Osteoblast (primary cell): Measurements from ENCODE around the gene DSG3. TPM values are rescaled to one million over a fixed set of nuclear protein-coding genes. Genes with fewer than 3 reads are reported as not detected.
A peak's percentile ranks its signal among the peaks of the same experiment; 100 is the strongest.

ENCODE experiments used
- DNase-seq: peaks from one replicate; pipeline ENCODE4 v3.0.0; 2011; ENCODE audit warnings: low spot score, mixed read lengths; ENCODE audit not compliant: insufficient read length; ENCODE audit errors: missing footprints
- H2AFZ ChIP-seq: 2 replicates; pipeline ENCODE4 v1.6.0; 2011; ENCODE audit warnings: mild to moderate bottlenecking, low read length
- H3K27ac ChIP-seq: 2 replicates; pipeline ENCODE4 v1.5.1; 2011; ENCODE audit warnings: mild to moderate bottlenecking, low read depth, low read length, moderate library complexity
- H3K27me3 ChIP-seq: 2 replicates; pipeline ENCODE4 v1.6.0; 2012; ENCODE audit warnings: mild to moderate bottlenecking, control low read depth, inconsistent platforms, low read length, moderate library complexity; ENCODE audit not compliant: insufficient read depth
- H3K36me3 ChIP-seq: 2 replicates; pipeline ENCODE4 v1.5.1; 2011; ENCODE audit warnings: mild to moderate bottlenecking, low read length, control low read depth, moderate library complexity; ENCODE audit not compliant: insufficient read depth
- H3K4me1 ChIP-seq: 2 replicates; pipeline ENCODE4 v1.5.1; 2011; ENCODE audit warnings: mild to moderate bottlenecking, low read length, control low read depth, moderate library complexity; ENCODE audit not compliant: insufficient read depth
- H3K4me2 ChIP-seq: 2 replicates; pipeline ENCODE4 v1.6.0; 2011; ENCODE audit warnings: mild to moderate bottlenecking, low read length; ENCODE audit not compliant: insufficient read depth
- H3K4me3 ChIP-seq: fragments of 200-600 bp; sonication (generic); 3 replicates; pipeline ENCODE4 v1.5.1; 2012; ENCODE audit warnings: mild to moderate bottlenecking, low read length, inconsistent platforms; ENCODE audit not compliant: insufficient read depth
- H3K79me2 ChIP-seq: 2 replicates; pipeline ENCODE4 v1.6.0; 2012; ENCODE audit warnings: mild to moderate bottlenecking, low read length, control low read depth, inconsistent platforms; ENCODE audit not compliant: insufficient read depth
- H3K9me3 ChIP-seq: 2 replicates; pipeline ENCODE4 v1.5.1; 2011; ENCODE audit warnings: low read depth, low read length, control low read depth
- H4K20me1 ChIP-seq: 2 replicates; pipeline ENCODE4 v1.6.0; 2012; ENCODE audit warnings: mild to moderate bottlenecking, low read length, control low read depth; ENCODE audit not compliant: insufficient read depth
- total RNA-seq: library from RNA; depleted of rRNA; stranded (reverse); fragments of >200 nt; gene quantifications from 2 replicates; pipeline ENCODE4 v1.2.3, GENCODE V29; 2012
- TF ChIP-seq, protein P1 (sequence below): IDR thresholded peaks from 2 replicates; pipeline ENCODE4 v1.5.1; 2011; ENCODE audit warnings: mild to moderate bottlenecking, low read depth, low read length, moderate library complexity; ENCODE audit errors: extremely low read depth

Gene DSG3
- 1.4 and 1.8 TPM in 2 replicates for total RNA-seq

DNA sequence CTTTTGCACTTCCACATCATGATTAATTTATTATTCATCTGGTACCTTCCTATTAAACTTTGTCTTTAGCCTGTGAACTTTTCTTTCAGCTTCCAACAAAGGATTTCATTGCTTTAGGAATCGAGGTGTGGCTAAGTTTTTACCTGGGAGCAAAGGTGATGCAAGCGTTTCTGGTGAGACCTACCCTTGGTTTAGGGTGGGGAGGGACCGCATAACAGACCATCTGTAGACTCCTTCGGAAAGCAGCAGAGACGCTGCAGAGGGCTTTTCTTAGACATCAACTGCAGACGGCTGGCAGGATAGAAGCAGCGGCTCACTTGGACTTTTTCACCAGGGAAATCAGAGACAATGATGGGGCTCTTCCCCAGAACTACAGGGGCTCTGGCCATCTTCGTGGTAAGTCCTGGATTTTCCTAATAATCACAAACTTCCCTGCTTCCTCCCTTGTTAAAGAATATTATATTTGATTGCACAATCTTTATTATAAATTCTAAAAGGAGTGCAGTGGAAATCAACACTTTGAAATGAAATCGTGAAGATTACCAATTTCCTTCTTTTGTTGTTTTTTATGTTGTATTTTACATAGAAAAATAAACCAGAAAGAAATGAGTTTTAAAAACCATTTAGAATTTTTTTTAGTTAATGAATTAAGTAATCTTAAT is at the start of gene DSG3:
DSG3 (plus strand) TSS at position 212 of the 662 bp plus-strand sequence; CDS start at position 349, 137 bp downstream.
- Histone ChIP-seq H2AFZ (peak within 1 kb of the TSS; percentile 41), H3K4me2 (no peak within 1 kb of the TSS), H3K4me1 (no peaks in the 10 kb centered on the region), H4K20me1 (no peaks in the 10 kb centered on the region), H3K27me3 (no peaks in the 10 kb centered on the region), H3K27ac (no peak within 1 kb of the TSS), H3K9me3 (no peaks in the 10 kb centered on the region), H3K36me3 (no peaks in the 10 kb centered on the region), H3K4me3 (no peak within 1 kb of the TSS), H3K79me2 (no peaks in the 10 kb centered on the region)
- DNase-seq: no peak
- TF ChIP-seq, protein P1, sequence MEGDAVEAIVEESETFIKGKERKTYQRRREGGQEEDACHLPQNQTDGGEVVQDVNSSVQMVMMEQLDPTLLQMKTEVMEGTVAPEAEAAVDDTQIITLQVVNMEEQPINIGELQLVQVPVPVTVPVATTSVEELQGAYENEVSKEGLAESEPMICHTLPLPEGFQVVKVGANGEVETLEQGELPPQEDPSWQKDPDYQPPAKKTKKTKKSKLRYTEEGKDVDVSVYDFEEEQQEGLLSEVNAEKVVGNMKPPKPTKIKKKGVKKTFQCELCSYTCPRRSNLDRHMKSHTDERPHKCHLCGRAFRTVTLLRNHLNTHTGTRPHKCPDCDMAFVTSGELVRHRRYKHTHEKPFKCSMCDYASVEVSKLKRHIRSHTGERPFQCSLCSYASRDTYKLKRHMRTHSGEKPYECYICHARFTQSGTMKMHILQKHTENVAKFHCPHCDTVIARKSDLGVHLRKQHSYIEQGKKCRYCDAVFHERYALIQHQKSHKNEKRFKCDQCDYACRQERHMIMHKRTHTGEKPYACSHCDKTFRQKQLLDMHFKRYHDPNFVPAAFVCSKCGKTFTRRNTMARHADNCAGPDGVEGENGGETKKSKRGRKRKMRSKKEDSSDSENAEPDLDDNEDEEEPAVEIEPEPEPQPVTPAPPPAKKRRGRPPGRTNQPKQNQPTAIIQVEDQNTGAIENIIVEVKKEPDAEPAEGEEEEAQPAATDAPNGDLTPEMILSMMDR: no peak

DNA sequence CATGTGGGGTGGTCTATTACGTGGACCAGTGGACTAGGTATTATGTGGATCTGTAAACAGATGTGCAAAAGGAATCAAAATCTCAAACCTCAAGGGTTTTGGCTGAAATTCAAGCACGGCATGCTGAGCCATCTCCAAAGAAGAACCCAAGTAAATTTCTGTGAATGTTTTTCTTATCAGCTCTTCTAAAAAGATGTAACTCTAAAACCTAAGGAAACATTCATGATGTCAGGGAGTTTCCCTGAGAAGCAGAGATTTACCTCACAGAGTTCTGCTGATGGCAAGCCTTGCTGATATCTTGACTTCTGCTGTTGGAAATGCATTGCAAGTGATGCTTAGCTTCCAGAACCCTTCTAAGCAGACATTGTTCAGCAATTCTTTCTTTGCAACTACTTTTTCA is 49.4 kb upstream of the DSG3 start:
- no peaks in the 10 kb centered on the region for H3K36me3 ChIP-seq
- H3K9me3 ChIP-seq: no peaks in the 10 kb centered on the region
- no peak overlapping the region for H2AFZ ChIP-seq
- no peak for DNase-seq
- H3K27me3 ChIP-seq: no peaks in the 10 kb centered on the region
- H3K27ac ChIP-seq: no peak overlapping the region
- no peaks in the 10 kb centered on the region for H3K4me1 ChIP-seq
- no peak overlapping the region for H3K4me2 ChIP-seq
- TF ChIP-seq, protein P1: no peak
- H4K20me1 ChIP-seq: no peaks in the 10 kb centered on the region
- no peaks in the 10 kb centered on the region for H3K79me2 ChIP-seq
- H3K4me3 ChIP-seq: no peak overlapping the region

- H3K4me3 ChIP-seq: no peak overlapping the region
- no peaks in the 10 kb centered on the region for H3K36me3 ChIP-seq
- no peaks in the 10 kb centered on the region for H3K27me3 ChIP-seq
- H3K27ac ChIP-seq: no peak overlapping the region
- H4K20me1 ChIP-seq: no peaks in the 10 kb centered on the region
- no peak overlapping the region for H3K4me2 ChIP-seq
- TF ChIP-seq, protein P1: no peak
- no peaks in the 10 kb centered on the region for H3K9me3 ChIP-seq
- H3K4me1 ChIP-seq: no peaks in the 10 kb centered on the region
- H2AFZ ChIP-seq: no peak overlapping the region
- no peak for DNase-seq
- no peaks in the 10 kb centered on the region for H3K79me2 ChIP-seq
These were observed 48.1 kb upstream of the DSG3 start for GRCh38 chr18:31399306-31400032.

DNA sequence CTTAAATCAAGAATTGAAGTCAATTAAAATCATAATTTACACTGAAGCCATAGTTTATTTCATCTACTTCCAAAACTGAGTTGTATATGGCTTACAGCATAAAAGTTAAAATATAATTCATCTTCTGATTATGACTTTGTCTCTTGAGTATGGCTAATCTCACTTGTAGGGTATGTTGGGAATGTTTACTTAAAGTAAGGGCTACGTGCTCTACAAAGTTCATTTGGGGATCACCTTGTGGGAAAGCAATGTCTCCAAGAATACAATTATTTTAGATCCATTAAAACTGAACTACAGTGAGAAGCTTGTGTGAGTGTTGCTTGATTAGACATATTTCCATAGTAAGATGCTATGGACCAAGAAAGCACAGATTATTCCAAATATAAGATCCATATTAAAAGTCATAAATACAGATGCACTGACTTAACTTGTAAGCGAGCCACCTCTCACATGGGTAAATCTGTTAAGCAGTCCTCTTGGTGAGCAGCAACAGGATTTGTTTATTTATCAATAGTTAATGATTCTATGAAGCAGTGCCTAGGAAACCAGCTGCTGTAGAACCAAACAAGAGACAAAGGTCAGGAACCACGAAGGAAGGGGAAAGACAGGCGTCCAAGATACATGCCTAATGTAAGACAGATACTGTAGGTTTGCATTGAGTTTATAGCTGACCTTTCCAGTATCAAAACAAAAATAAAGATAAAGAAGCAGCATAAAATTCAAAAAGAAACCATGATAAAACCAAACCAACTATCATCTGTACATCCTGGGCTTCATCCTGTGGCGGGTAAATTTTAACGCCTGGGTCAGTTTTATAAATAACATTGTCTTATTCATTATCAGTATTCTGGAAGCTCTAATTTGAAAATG is 46.1 kb upstream of the DSG3 start:
- H3K4me3 ChIP-seq: no peak overlapping the region
- H3K4me1 ChIP-seq: no peaks in the 10 kb centered on the region
- H3K79me2 ChIP-seq: no peaks in the 10 kb centered on the region
- no peak overlapping the region for H2AFZ ChIP-seq
- TF ChIP-seq, protein P1: no peak
- H3K9me3 ChIP-seq: no peaks in the 10 kb centered on the region
- no peak overlapping the region for H3K4me2 ChIP-seq
- no peaks in the 10 kb centered on the region for H4K20me1 ChIP-seq
- no peaks in the 10 kb centered on the region for H3K36me3 ChIP-seq
- no peaks in the 10 kb centered on the region for H3K27me3 ChIP-seq
- no peak for DNase-seq
- H3K27ac ChIP-seq: no peak overlapping the region
